OCI-LY7 (cell line): ENCODE results near the gene FEZ2.

Experiments used
- CTCF ChIP-seq: fragments of 200-600 bp; sonication (generic); conservative IDR thresholded peaks from 2 replicates; pipeline ENCODE4 v1.5.1; 2014; ENCODE audit warnings: mild to moderate bottlenecking, antibody characterized with exemption, low read length, moderate library complexity, mixed read lengths
- EZH2phosphoT487 ChIP-seq: fragments of 200-600 bp; sonication (generic); IDR thresholded peaks from 2 replicates; pipeline ENCODE4 v1.6.1; 2018; ENCODE audit warnings: low read depth, borderline replicate concordance, mild to moderate bottlenecking, mixed run types, antibody characterized with exemption, low read length, moderate library complexity, mixed read lengths

GRCh38 chr2:36618381-36618780 is 20.4 kb upstream of the FEZ2 start:
- no peak for TF ChIP-seq CTCF
- no peak for TF ChIP-seq EZH2phosphoT487
